Skin epidermis (tissue), 12 donors: ENCODE results near the gene HSPB3.
"Not testable (repeated sequence)": the region's sequence is repeated elsewhere in the genome, so short reads cannot be mapped to it uniquely, and the experiment has no call there.

Experiments used
- H3K27ac ChIP-seq, 21 experiments: fragments of 200-600 bp; sonication (generic) in 11 of 21; one replicate each; pipeline ENCODE4 v1.5.0; 2020; ENCODE audit warnings: mild to moderate bottlenecking in 3 of 21, inconsistent platforms in 2 of 21, moderate library complexity in 2 of 21
- H3K4me3 ChIP-seq, 7 experiments: fragments of 200-600 bp; sonication (generic) in 2 of 7; one replicate each; pipeline ENCODE4 v1.5.0; 2020; ENCODE audit warnings: inconsistent platforms in 2 of 7, mild to moderate bottlenecking in 2 of 7, moderate library complexity in 1 of 7

HSPB3 gene

DNA sequence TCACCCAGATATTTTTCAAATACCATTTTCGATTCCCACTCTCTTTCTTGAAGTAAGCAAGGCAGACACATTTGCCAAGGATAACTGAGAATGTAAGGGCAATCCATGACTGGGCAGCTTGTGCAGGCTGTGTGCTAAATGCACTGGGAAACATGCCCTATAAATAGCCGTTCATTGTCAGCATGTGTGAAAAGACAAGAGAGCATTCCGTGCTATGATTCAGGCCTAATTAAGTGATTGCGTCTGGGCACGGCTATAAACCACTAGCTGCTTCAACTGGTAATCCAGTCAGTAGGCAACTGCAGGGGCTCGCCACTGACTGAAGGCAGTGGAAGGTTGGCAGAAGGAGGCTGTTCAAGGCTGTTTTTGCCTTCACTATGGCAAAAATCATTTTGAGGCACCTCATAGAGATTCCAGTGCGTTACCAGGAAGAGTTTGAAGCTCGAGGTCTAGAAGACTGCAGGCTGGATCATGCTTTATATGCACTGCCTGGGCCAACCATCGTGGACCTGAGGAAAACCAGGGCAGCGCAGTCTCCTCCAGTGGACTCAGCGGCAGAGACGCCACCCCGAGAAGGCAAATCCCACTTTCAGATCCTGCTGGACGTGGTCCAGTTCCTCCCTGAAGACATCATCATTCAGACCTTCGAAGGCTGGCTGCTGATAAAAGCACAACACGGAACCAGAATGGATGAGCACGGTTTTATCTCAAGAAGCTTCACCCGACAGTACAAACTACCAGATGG is at the start of gene HSPB3:
Gene HSPB3, plus strand, starts transcription at position 287 of the 745 bp plus-strand sequence. Its CDS starts 91 bp downstream, at position 378.
- Histone ChIP-seq H3K4me3 (peak within 1 kb of the TSS in 1 of 7 experiments; percentile 6), H3K27ac (peak within 1 kb of the TSS in 7 of 21 experiments; percentile 7 to 66 (median 33))

DNA sequence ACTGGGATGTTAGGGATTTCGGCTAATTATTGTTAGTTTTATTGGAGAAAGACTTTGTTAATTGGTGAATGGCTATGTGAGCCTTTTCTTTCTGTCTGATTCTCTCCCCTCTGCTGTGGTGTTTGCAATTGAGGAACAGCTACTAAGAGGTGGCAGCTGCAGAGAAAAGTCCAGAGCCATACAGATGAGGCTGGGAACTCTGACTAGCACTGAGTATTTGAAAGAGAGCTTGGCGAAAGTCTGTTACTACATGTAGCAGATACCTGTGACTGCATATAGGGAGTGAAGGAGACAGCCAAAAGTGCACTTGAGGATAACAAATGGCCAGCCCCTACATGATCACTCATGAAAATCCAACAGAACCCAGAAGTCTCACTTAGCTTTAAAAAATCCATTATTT is 44.3 kb upstream of the HSPB3 start:
- Histone ChIP-seq H3K4me3 (no peak overlapping the region), H3K27ac (no peak overlapping the region)

- H3K27ac ChIP-seq, result no peak overlapping the region
- H3K4me3 ChIP-seq, result no peak overlapping the region
Observed at GRCh38 chr5:54412913-54413312, 42.6 kb upstream of the HSPB3 start.

- H3K4me3 ChIP-seq, result no peak overlapping the region
Observed at GRCh38 chr5:54415147-54415546, 40.4 kb upstream of the HSPB3 start.

GRCh38 chr5:54415896-54416601 is 39.5 kb upstream of the HSPB3 start:
- peak overlapping the region in 5 of 21 experiments; percentile 11 to 78 (median 39) for H3K27ac ChIP-seq

More at GRCh38 chr5:54415147-54415546, 40.4 kb upstream of the HSPB3 start:
- peak overlapping the region in 9 of 21 experiments; percentile 12 to 78 (median 39) for H3K27ac ChIP-seq

DNA sequence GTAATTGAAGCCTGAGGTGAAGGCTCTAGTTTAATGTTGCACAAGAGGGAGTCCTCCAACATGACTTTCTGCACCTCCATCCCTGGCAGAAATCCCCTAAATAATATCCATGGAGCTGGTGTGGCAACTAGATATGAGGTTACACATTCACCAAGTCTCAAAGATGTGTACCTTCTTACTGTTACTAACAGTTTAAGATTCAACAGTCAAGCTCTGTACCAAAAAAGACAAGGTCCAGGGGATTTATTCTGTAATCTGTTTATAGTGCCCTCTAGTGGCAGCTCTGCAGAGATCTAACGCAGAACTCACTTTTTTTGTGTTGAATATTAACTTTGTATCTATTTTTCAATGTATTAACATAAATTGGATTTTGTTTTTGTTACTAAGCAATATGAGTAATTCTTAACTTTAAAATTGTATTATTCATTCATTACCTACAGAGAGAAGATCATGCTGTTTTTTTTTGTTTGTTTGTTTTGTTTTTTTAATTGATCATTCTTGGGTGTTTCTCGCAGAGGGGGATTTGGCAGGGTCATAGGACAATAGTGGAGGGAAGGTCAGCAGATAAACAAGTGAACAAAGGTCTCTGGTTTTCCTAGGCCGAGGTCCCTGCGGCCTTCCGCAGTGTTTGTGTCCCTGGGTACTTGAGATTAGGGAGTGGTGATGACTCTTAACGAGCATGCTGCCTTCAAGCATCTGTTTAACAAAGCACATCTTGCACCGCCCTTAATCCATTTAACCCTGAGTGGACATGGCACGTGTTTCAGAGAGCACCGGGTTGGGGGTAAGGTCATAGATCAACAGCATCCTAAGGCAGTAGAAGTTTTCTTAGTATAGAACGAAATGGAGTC is 35.7 kb upstream of the HSPB3 start:
- H3K27ac ChIP-seq, H3K4me3 ChIP-seq: not testable (repeated sequence)

More at GRCh38 chr5:54415896-54416601, 39.5 kb upstream of the HSPB3 start:
- H3K4me3 ChIP-seq, result no peak overlapping the region

- not testable (repeated sequence) for H3K4me3 ChIP-seq, H3K27ac ChIP-seq
Observed at GRCh38 chr5:54420511-54420910, 35.0 kb upstream of the HSPB3 start.

GRCh38 chr5:54421976-54422375 is 33.5 kb upstream of the HSPB3 start:
- H3K4me3 ChIP-seq, result no peak overlapping the region
- no peak overlapping the region for H3K27ac ChIP-seq

DNA sequence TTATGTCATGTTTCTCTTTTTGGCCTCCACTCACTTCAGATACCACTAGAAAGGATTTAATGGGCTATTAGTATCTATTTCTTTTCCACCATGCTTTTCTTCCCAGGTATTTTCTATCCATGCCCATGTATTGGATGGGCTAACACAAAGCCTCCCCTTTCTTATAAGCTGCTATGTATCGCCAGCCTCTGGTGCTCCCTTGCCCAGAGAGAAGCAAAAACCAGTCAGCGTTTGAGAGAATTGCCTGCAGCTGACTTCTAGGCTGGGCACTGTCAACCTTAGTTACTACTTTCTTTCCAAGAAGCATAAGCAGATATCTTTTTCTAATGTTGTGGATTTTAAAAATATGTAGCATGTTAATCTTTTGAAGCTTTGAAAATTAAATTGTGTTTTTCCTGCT is 30.2 kb upstream of the HSPB3 start:
- no peak overlapping the region for H3K27ac ChIP-seq
- H3K4me3 ChIP-seq, result no peak overlapping the region

- no peak overlapping the region for H3K4me3 ChIP-seq
Observed at GRCh38 chr5:54426209-54426608, 29.3 kb upstream of the HSPB3 start.

GRCh38 chr5:54434650-54435049 is 20.8 kb upstream of the HSPB3 start:
- H3K27ac ChIP-seq, result not testable (repeated sequence)

More at GRCh38 chr5:54426209-54426608, 29.3 kb upstream of the HSPB3 start:
- H3K27ac ChIP-seq, result no peak overlapping the region

GRCh38 chr5:54438620-54439389 is 16.7 kb upstream of the HSPB3 start:
- no peak overlapping the region for H3K4me3 ChIP-seq
- no peak overlapping the region for H3K27ac ChIP-seq

More at GRCh38 chr5:54434650-54435049, 20.8 kb upstream of the HSPB3 start:
- not testable (repeated sequence) for H3K4me3 ChIP-seq

DNA sequence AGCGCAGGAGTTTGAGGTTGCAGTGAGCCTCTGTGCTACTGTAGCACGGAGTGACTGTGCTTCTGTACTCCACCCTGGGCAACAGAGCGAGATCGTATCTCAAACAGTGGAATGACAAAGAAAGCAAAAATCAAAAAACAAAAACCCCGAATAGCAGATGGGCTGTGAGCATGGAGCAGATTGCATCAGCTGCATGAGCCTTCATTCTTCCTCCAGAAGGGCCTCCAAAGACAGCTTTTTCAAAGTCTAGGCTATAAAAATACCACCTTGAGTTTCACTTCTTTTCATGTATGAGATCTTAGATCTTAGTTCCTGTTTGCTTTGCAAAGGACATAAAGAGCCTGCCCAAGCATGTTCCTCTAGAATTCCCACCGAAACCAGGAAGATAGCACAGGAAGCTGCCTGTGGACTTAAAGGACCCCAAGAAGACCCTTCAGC is 15.0 kb upstream of the HSPB3 start:
- no peak overlapping the region for H3K4me3 ChIP-seq
- H3K27ac ChIP-seq, result peak overlapping the region in 5 of 21 experiments; percentile 38 to 61 (median 54)

GRCh38 chr5:54442271-54442670 is 13.2 kb upstream of the HSPB3 start:
- H3K4me3 ChIP-seq, result no peak overlapping the region
- peak overlapping the region in 2 of 21 experiments; percentile 14 to 56 for H3K27ac ChIP-seq

DNA sequence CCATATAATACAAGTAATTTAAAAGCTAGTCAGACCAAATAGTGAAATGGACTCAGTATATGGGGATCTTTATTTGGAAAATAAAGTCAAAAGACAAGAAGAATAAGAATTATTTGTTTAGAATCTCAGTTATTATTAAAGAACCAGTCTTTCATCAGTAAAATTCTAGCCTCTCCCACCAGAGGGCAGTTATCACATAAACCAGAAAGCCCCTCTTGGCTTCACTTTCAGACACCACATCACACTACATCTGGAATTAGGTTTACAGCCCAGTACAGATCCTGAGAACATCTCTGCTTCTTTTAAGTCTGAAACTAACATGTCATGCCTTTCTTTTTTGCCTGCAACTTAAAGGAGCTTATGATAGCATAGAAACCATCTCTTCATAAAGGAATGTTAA is 12.2 kb upstream of the HSPB3 start:
- no peak overlapping the region for H3K4me3 ChIP-seq
- H3K27ac ChIP-seq, result no peak overlapping the region

GRCh38 chr5:54445691-54446378 is 9.7 kb upstream of the HSPB3 start:
- Histone ChIP-seq H3K27ac (peak overlapping the region in 2 of 21 experiments; percentile 14 to 55), H3K4me3 (no peak overlapping the region)

DNA sequence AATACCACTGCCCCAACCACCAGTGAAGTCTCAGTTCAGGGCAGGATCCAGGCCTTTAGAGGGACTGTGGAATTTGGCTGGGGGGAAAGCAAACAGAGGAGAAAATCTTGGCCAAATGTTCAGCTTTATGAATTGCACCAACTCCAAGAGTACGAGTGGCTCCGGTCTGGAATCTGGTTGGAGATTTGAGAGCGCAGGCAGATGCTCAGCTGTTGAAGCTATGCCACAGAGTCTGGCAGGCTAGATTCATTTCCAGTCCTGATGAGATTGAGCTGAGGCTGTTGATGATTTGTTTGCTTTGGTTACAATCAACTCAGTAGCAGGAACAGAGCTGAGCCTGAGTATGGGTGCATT is 9.1 kb upstream of the HSPB3 start:
- peak overlapping the region in 4 of 21 experiments; percentile 6 to 21 (median 10) for H3K27ac ChIP-seq
- H3K4me3 ChIP-seq, result no peak overlapping the region

DNA sequence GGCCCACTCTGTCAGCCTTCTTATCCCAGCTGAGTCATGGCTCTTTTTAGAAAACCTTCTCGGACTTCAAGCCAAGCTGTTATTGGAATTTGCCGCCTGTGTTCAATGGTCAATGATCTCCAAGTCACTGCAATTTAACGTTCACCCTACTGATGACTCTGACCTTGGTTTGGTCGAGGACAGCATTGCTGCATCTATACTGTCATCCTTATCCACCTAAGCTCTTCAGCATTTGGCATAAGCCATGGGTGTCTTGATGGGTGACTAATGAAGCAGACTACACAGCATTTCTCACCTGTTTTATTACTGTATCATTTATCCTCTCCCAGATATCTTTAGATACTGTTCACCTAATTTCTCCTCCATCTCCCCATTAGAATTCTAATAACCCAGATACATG is 5.6 kb upstream of the HSPB3 start:
- H3K27ac ChIP-seq, result no peak overlapping the region
- H3K4me3 ChIP-seq, result no peak overlapping the region

DNA sequence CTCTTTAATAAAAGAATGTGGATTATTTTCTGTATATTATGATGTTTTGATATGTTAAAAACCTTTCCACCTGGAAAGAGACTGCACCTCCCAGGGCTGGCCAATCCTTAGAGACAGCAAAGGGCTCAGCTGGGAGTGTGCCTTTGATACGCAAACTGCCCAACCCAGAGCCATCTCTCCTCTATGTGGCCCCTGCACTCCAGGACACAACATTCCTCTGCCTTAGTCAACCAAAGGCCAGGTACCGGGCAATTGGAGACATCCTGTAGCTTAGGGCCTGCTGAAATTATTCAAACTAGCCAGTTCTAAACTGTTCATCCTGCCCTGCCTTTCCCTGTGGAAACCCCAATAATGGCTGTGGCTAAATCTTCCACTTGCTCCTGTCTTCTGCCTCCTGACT is 5.0 kb upstream of the HSPB3 start:
- no peak overlapping the region for H3K4me3 ChIP-seq
- no peak overlapping the region for H3K27ac ChIP-seq
